NK-92 treated with Interleukin-12 subunit alpha and Interleukin-12 subunit beta, amount 100 ng/mL, for 24 hours (cell line): ENCODE results near the gene HIP1.
"Not testable (repeated sequence)": the region's sequence is repeated elsewhere in the genome, so short reads cannot be mapped to it uniquely, and the experiment has no call there.

ENCODE experiments used
- DNase-seq: peaks from one replicate; lab custom pipeline; 2025; lab: John Stamatoyannopoulos, UW

Gene HIP1

DNA sequence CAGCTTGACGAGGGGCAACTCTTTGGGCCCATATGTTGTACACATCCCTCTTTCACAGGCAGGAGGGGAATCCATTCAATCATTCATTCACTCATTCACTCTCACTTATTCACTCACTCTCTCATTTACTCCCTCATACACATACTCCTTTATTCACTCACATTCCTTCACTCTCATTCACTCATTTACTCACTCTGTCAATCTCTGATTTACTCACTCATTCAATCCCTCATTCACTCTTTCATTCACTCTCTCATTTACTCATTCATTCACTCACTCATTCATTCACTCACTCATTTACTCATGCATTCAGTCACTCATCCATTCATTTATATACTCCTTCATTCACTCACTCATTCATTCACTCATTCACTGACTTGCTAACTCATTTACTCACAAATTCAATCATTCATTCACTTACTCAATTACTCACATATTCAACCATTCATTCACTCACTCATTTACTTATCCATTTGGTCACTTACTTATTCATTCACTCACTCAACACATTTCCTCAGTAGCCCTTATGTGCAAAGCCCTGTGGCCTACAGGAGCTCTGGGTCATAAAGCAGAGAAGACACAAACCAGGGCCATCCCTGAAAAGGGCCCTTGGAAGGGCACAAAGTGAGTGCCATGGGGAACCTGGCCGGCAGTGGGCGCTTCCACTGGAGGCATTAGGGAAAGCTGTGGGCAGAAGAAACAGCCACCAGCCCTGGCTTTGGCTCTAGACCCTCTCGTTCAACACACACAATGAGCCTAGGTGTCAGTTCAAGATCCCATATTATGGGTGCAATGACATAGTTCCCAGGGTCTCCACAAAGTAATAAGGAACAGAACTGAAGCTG is 26.0 kb downstream of the HIP1 start:
- no peak for DNase-seq

DNA sequence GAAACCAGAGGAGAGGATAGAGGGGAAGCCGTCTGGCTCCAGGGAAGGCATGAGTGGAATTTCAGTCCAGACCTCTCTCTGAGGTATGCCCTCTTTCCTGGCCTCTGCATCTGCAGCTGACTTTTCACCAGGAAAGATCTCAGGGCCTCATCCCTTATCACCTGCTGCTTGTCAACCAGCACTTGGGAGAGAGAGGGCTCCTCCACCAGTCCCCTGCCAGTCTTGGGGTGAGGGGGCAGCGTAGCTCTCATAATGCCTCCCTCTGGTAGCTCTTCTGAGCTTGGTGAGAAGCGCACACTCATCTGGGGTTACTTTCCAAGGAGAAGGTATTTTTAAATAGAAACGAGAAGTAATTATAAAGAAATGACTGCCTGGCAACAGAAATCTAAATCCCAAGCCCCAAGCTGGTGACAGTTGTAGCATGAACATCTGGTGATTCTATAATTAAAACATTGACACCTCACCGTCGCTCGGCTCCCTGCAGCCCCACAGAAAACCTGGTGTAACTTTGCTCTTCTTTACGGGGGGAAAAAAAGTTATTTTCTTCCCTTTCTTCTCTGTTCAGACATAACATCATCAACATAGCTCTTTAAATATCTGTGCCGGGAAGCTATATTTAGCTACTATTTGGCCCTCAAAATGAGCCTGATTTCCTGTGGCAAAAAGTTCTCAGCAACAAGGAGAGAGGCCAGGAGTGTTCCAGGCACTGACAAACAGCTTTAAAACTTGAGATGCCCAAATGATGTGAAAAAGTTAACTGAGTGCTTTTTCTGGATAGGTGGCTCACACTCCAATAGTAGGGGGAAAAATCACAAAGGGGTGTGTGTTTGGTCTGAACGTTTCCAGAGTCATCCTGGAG is 26.9 kb downstream of the HIP1 start:
- no peak for DNase-seq

DNA sequence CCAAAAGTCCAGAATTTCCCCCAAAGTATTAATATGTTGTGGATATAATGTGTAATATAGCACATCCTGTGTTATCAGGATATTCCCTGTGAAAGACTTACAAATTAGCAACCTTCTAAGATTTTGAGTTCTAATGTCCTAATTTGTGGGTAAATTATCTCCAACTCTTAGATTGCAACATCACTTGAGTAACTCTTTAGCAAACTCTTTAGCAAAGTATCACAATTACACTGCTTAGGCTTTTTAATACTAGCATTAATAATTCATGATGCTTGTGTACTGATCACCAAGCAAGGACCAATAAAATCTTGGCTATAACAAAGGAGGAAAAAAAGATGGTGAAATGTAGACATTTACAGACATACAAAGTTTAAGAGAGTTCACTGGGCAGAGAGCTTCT is 27.7 kb downstream of the HIP1 start:
- DNase-seq = no peak

DNA sequence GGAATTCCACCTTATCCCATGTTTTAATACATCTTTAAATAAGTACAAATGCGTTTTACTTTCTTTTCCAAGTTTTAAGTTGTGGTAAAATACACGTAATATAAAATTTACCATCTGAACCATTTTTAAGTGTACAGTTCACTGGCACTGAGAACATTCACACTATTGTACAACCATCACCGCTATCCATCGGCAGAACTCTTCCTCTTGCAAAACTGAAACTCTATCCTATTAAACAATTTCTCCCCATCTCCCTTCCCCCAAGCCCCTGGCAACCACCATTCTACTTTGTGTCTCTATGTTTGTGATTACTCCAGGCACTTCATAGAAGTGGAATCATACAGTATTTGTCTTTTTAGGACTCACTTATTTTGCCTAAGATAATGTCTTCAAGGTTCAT is 33.8 kb downstream of the HIP1 start:
- no peak for DNase-seq

DNA sequence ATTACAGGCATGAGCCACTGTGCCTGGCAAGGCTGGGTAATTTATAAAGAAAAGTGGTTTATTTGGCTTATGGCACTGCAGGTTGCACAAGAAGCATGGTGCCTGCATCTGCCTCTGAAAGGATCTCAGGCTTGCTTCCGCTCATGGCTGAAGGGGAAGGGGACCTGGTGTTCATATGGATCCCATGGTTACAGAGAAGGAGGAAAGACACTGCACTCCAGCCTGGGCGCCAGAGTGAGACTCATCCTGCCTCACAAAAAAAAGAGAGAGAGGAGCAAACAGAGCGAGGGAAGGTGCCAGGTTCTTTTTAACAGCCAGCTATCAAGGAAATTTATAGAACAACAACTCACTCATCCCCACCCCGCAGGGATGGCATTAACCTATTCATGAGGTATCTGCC is 36.2 kb downstream of the HIP1 start:
- DNase-seq = no peak

DNA sequence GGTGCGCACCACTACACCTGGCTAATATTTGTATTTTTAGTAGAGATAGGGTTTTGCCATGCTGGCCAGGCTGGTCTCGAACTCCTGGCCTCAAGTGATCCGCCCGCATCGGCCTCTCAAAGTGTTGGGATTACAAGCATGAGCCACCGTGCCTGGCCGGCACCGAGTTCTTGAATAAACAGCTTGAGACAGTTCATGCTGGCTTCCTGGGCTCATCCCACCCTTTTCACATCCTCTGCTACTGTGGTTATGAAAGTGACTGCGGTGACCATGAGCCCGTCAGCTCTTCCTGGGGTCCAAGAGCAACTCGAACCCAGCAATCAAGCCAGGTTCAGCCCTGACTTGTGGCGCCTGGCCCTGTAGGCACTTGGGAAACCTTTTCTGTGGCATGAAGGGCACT is 38.7 kb downstream of the HIP1 start:
- no peak for DNase-seq

DNA sequence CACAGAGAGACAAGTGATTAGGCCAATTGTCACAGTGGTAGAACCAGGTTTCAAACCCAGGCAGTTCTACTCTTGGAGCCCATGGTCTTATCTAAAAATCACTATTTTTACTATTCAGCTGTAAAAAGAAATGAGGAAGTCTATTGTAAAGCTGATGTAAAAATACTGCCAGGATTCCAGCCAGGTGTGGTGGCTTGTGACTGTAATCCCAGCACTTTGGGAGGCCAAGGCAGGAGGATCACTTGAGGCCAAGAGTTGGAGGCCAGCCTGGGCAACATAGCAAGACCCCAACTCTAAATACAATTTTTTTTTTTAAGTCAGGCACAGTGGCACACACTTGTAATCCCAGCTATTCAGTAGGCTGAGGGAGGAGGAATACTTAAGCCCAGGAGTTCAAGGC is 40.4 kb downstream of the HIP1 start:
- no peak for DNase-seq

DNA sequence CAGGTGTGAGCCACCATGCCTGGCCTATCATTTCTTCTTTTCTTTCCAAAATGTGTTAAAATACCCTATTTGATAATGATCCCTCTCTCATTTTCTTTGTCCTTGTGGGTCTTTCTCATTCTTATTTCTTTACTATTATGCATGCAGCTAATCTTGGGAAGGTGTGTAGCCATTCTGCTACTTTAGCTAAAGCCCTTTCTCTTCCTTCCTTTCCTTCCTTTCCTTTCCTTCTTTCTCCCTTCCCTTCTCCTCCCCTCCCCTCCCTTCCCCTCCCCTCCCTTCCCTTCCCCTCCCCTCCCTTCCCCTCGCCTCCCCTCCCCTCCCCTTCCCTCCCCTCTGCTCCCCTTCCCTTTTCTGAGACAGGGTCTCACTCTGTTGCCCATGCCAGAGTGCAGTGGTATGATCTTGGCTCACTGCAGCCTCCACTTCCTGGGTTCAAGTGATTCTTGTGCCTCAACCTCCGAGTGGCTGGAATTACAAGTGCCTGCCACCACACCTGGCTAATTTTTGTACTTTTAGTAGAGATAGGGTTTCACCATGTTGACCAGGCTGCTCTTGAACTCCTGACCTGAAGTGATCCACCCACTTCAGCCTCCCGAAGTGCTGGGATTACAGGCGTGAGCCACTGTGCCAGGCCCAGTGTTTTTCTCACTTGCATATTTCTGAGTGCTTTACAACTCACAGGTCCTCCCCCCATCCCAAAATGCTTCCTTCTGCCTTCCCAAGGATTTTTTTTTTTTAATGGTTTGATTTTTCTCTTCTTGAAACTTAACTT is 42.3 kb downstream of the HIP1 start:
- no peak for DNase-seq

DNA sequence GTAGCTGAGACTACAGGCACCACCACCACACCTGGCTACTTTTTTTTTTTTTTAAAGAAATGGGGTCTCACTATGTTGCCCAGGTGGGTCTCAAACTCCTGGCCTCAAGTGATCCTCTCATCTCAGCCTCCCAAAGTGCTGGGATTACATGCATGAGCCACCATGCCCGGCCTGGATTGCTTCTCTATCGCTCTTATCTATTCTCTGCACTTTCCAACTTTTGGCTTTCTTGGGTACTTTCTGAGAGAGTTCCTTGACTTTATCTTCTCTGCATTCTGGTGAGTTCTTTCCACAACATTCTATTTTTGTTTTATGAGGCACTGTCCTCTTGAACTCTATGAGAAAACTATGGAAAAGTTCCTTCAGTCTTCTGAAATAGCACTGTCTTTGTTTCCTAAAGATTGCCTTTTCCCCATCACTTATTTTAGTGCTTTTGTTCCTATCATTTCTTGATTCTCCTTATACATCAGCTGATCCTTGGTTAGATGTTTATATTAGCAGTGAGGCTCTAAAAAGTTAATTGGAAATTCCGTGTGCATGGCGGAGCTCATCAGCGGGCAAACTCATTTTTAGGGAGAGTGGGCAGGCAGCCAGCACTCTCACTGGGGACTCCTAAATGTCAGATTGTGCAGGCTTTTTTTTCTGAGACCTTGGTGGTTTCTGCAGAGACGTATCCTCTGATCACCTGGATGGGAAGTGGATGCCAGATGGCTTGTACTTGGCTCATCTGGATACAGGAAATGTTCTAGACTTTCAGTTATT is 43.9 kb downstream of the HIP1 start:
- DNase-seq = no peak

DNA sequence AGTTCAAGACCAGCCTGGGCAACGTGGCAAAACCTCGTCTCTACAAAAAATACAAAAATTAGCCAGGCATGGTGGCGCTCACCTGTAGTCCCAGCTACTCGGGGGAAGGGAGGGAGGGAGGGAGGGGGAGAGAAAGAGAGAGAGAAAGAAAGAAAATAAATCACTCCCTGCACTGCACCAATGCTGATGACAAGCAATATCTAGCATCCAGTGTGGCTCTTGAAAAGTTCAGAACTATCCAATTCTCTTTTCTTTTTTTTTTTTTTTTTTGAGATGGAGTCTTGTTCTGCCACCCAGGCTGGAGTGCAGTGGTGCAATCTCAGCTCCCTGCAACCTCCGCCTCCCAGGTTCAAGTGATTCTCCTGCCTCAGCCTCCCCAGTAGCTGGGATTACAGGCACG is 45.1 kb downstream of the HIP1 start:
- DNase-seq = not testable (repeated sequence)

DNA sequence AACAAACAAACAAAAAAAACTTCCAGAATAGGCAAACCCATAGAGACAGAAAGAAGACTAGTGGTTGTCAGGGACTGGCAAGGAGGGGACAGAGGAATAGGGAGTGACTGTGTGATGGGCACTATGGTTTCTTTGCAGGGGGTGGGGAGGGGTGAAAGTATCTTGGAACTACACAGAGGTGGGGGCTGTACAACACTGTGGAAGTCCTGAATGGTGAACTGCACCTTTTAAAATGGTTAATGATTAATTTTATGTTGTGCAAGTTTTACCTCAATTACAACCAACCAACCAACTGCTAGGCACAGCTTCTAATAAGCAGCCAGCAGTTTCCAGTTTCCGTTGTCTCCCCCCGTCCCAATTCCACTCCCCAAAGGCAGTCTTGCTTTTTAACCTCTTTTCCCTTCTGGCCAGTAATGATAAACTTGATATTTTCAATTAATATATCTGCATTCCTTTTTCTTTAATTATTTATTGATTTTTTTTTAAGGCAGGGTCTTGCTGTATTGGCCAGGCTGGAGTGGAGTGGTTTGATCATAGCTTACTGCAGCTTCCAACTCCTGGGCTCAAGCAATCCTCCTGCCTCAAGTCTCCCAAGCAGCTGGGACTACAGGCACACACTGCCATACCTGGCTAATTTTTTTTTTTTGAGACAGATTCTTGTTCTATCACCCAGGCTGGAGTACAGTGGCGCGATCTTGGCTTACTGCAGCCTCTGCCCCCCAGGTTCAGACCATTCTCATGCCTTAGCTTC is 46.8 kb downstream of the HIP1 start:
- DNase-seq = no peak

DNA sequence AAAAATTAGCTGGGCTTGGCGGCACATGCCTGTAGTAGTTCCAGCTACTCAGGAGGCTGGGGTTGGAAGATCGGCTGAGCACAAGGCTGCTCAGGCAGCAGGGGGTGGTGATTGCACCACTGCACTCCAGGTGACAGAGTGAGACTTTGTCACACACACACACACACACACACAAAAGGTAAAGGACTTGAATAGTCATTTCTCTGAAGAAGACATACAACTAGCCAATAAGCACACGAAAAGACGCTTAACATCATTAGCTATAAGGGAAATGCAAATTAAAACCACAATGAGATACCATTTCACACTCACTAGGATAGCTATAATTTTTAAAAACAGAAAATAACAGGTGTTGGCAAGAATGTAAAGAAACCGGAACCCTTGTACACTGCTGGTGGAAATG is 48.6 kb downstream of the HIP1 start:
- no peak for DNase-seq

DNA sequence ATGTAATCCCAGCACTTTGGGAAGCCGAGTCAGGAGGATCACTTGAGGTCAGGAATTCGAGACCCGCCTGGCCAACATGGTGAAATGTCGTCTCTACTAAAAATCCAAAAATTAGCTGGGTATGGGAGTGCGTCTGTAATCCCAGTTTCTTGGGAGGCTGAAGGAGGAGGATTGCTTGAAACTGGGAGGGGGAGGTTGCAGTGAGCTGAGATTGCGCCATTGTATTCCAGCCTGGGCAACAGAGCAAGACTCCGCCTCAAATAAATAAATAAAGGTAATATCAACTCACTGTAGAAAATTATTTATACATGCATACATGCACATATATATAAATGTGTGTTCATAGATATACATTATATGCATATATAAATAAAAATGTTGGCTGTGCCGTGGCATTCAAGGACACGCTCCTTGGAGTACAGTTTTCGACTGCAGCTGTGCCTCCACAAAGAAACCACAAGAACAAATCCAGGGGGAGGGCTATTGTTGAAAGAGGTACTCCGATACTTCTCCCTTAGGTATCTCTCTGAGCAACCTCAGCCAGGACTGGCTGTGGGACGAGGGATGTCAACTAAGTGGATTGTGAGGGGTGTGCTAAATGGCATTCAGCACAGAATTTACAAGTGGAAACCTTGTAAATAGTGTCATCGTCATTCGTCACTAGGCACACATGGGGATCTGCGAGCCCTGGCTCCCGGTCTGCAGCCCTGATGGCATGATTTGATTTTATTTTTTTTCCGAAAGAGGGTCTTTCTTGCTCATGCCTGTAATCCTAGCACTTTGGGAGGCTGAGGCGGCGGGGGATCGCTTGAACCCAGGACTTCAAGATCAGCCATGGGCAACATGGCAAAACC is 49.3 kb downstream of the HIP1 start:
- no peak for DNase-seq

DNA sequence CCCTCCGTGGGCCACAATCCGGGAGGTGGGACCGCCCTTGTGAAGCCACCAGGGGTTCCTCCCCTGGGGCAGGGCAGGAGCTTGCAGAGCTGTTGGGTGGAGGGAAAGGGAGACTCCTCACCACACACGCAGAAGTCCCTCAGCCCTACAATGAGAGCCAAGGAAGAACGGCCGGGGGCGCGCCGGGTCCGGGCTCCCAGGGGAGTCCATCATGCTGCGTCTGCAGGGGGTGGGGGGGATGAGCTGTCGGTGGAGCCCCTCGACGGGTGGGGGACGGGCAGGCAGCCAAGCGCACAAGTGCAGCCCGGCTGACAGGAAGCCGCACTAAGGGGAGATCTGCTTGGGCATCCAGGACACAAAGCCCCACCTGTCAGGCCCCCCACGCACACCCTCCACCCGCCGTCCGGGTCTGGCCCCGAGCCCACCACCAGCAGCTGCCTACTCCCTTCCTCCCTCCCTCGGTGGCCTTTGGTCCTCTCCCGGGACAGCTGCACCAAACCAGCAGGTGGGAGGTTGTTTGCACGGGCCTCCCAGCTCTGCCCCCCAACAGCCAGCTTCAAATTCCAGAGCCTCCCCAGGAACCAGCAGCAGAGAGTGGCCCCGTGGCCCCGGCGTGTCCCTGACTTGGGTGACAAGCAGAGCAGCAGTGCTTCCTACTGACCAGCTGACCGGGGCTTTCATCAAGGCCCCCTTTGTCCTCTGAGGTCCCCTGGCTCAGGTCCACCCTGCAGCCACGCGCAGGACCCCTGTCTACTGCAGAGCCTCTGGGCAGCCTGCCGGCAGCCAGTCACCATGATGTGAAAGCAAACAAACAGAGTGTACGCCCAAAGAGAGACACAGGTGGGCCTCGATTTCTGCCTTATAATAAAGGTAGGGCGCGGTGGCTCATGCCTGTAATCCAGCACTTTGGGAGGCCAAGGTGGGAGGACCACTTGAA is 50.3 kb downstream of the HIP1 start:
- no peak for DNase-seq

DNA sequence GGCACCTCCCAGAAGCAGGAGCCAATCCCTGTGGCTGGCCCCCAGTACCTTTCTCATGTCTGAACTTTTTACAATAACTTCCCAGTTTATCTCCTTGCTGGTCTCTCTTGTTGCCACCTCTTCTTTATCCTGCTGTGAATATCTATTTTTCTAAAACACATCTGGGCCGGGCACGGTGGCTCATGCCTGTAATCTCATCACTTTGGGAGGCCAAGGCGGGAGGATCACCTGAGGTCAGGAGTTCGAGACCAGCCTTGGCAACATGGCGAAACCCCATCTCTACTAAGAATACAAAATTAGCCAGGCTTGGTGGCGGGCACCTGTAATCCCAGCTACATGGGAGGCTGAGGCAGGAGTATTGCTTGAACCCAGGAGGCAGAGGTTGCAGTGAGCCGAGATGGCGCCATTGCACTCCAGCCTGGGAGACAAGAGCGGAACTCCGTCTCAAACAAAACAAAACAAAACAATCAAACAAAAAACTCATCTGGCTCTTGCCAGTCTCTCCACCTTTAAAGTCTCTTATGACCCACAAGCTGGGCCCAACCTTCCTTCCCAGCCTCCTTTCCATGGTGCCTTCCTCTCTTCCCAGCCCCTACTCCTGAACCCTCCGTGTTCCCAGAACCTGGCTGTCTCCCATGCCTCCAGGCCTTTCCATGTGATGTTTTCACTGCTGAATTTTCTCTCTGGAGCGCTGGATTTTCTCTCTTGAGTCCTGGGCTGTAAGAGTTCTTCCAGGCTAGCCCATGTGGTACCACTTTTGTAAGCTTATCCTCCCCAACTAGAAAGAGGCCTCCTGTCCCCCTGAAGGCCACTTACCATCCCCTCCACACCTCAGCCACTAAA is 51.3 kb downstream of the HIP1 start:
- no peak for DNase-seq

DNA sequence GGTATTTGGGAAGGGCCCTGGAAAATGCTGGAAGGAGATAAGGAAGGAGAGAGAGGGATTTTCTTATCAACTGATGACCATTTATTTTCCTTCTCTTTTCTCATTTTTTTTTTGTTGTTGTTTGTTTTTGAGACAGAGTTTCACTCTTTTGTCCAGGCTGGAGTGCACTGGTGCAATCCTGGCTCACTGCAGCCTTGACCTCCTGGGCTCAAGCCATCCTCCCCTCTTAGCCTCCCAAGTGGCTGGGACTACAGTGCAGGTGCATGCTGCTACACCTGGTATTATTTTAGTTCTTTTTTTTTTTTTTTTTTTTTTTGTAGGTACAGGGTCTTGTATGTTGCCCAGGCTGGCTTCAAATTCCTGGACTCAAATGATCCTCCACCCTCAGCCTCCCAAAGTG is 52.2 kb downstream of the HIP1 start:
- no peak for DNase-seq

DNA sequence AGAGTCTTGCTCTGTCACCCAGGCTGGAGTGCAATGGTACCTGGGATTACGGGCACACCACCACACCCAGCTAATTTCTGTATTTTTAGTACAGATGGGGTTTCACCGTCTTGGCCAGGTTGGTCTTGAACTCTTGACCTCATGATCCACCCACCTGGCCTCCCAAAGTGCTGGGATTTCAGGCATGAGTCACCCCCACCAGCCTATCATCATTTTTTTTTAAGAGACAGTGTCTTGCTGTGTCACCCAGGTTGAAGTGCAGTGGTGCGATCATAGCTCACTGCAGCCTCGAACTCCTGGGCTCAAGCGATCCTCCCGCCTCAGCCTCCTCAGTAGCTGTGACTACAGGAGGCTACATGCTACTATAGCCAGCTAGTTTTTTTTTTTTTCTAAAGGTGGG is 56.7 kb downstream of the HIP1 start:
- DNase-seq = not testable (repeated sequence)

DNA sequence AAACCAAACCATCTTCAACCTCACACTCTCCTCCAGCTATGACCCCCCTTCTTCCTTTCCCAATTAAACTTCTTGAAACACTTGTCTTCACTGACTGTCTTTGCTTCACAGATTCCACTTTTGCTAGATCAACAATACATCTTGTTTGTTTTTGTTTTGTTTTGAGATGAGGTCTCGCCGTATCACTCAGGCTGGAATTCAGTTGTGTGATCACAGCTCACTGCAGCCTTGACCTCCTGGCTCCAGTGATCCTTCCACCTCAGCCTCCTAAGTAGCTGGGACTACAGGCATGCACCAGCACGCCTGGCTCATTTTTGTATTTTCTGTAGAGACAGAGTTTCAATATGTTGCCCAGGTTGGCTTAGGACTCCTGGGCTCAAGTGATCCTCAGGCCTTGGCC is 59.7 kb downstream of the HIP1 start:
- no peak for DNase-seq
